B cell (primary cell): ENCODE data around the gene WBP4. TPM values are rescaled to one million over a fixed set of nuclear protein-coding genes. Genes with fewer than 3 reads are reported as not detected.
A peak's percentile ranks its signal among the peaks of the same experiment; 100 is the strongest.

Experiments
- ATAC-seq: fragments of 200-7000 bp; cut with Tn5 transposase; one replicate; pipeline ENCODE4 v1.10.0; 2021; ENCODE audit warnings: low read depth, mild to moderate bottlenecking, moderate number of reproducible peaks, moderate library complexity
- CTCF ChIA-PET: fragments of 350-600 bp; sonication (Branson Sonifier 250); formaldehyde crosslinking; loops from one replicate; lab custom pipeline; 2021; ENCODE audit warnings: antibody characterized with exemption, inconsistent platforms; lab: Charles Lee
- POLR2A ChIA-PET: fragments of 350-600 bp; sonication (Branson Sonifier 250); formaldehyde crosslinking; loops from one replicate; lab custom pipeline; 2021; ENCODE audit warnings: antibody characterized with exemption; lab: Charles Lee
- DNase-seq: peaks from one replicate; pipeline ENCODE4 v3.0.0; 2013
- H2AFZ ChIP-seq: 2 replicates; pipeline ENCODE4 v1.6.1; 2012; ENCODE audit warnings: mild to moderate bottlenecking, low read depth, low read length; ENCODE audit not compliant: insufficient read depth, poor library complexity, severe bottlenecking
- H3K27ac ChIP-seq, 2 donors: 1 replicate in 1 of 2; 2 replicates in 1 of 2; pipeline ENCODE4 v1.5.1; 2012 to 2013; ENCODE audit warnings: low read length in 2 of 2, mild to moderate bottlenecking in 2 of 2, moderate library complexity in 1 of 2
- H3K27me3 ChIP-seq, 4 experiments: fragments of 200-600 bp in 1 of 4; sonication (generic) in 1 of 4; replicated peaks in 1 of 4; 1 replicate in 2 of 4; 2 replicates in 2 of 4; pipeline versions ENCODE4 v1.6.1 to v1.7.0; 2013 to 2016; ENCODE audit warnings: low read length in 3 of 4, mild to moderate bottlenecking in 2 of 4, mixed read lengths in 1 of 4, moderate library complexity in 1 of 4; ENCODE audit not compliant: insufficient read depth in 4 of 4, control insufficient read depth in 3 of 4; ENCODE audit errors: control extremely low read depth in 1 of 4
- H3K36me3 ChIP-seq, 2 experiments: replicated peaks in 1 of 2; 1 replicate in 1 of 2; 2 replicates in 1 of 2; pipeline versions ENCODE4 v1.6.1 to v1.7.1; 2013; ENCODE audit warnings: low read length in 1 of 2; ENCODE audit not compliant: insufficient read depth in 2 of 2, control insufficient read depth in 1 of 2; ENCODE audit errors: control extremely low read depth in 1 of 2, extremely low read depth in 1 of 2
- H3K4me1 ChIP-seq, 2 donors: fragments of 200-600 bp in 1 of 2; sonication (generic) in 1 of 2; 1 replicate in 1 of 2; 2 replicates in 1 of 2; pipeline versions ENCODE4 v1.5.1 to v1.6.1; 2013 to 2017; ENCODE audit warnings: low read length in 2 of 2; ENCODE audit not compliant: control insufficient read depth in 2 of 2, insufficient read depth in 2 of 2
- H3K4me2 ChIP-seq: replicated peaks from 2 replicates; pipeline ENCODE3; 2012; ENCODE audit warnings: mild to moderate bottlenecking, low read depth, low read length; ENCODE audit not compliant: poor library complexity, severe bottlenecking
- H3K4me3 ChIP-seq, 5 experiments: fragments of 200-600 bp in 1 of 5; sonication (generic) in 1 of 5; 1 replicate in 3 of 5; 2 replicates in 2 of 5; pipeline versions ENCODE4 v1.5.1 to v1.7.0; 2011 to 2016; ENCODE audit warnings: low read length in 4 of 5, mild to moderate bottlenecking in 4 of 5, low read depth in 2 of 5, control low read depth in 1 of 5, moderate library complexity in 1 of 5; ENCODE audit not compliant: insufficient read depth in 1 of 5; ENCODE audit errors: control extremely low read depth in 1 of 5, extremely low read depth in 1 of 5
- H3K79me2 ChIP-seq: fragments of 200-600 bp; sonication (generic); one replicate; pipeline ENCODE4 v1.6.0; 2016; ENCODE audit warnings: low read length; ENCODE audit not compliant: control insufficient read depth, insufficient read depth
- H3K9ac ChIP-seq: fragments of 200-600 bp; sonication (generic); 2 replicates; pipeline ENCODE4 v1.6.1; 2017; ENCODE audit warnings: mild to moderate bottlenecking, low read length, moderate library complexity
- H3K9me3 ChIP-seq, 3 donors: one replicate each; pipeline versions ENCODE4 v1.6.1 to v1.7.1; 2013; ENCODE audit warnings: low read length in 2 of 3; ENCODE audit not compliant: control insufficient read depth in 2 of 3, insufficient read depth in 1 of 3; ENCODE audit errors: control extremely low read depth in 1 of 3
- H4K20me1 ChIP-seq: 2 replicates; pipeline ENCODE4 v1.6.0; 2012; ENCODE audit warnings: mild to moderate bottlenecking, low read length; ENCODE audit not compliant: insufficient read depth, control insufficient read depth, poor library complexity, severe bottlenecking
- H3K27ac Mint-ChIP-seq: one replicate; pipeline ENCODE4 v1.8.0; 2021; ENCODE audit warnings: mixed read lengths
- H3K27me3 Mint-ChIP-seq: one replicate; pipeline ENCODE4 v1.8.0; 2021; ENCODE audit warnings: mixed read lengths
- H3K4me1 Mint-ChIP-seq: one replicate; pipeline ENCODE4 v1.8.0; 2021; ENCODE audit warnings: mixed read lengths
- H3K4me3 Mint-ChIP-seq: one replicate; pipeline ENCODE4 v1.8.0; 2021; ENCODE audit warnings: mixed read lengths
- H3K9me3 Mint-ChIP-seq: one replicate; pipeline ENCODE4 v1.8.0; 2022; ENCODE audit warnings: mixed read lengths; ENCODE audit not compliant: insufficient read depth
- EZH2 ChIP-seq: IDR thresholded peaks from 2 replicates; pipeline ENCODE4 v1.6.1; 2012; ENCODE audit warnings: borderline replicate concordance, low read depth, mild to moderate bottlenecking, moderate library complexity, low read length; ENCODE audit not compliant: insufficient read depth, poor library complexity, severe bottlenecking
- WGBS: methylation state at CpG from one replicate; pipeline ENCODE4 v1.1.5; 2013; ENCODE audit warnings: missing lambda C conversion rate; ENCODE audit not compliant: insufficient coverage; 5-methylcytosine and 5-hydroxymethylcytosine counted together
- intact Hi-C: fragments of 100-400 bp; cut with micrococcal nuclease; formaldehyde crosslinking; loops from one replicate; pipeline ENCODE4 v1.10.0; 2022
- polyA plus RNA-seq: library from polyadenylated mRNA; depleted of rRNA; stranded (reverse); fragments of >200 nt; gene quantifications from 2 replicates; pipeline ENCODE4 v1.2.3, GENCODE V29; 2012
- total RNA-seq, 2 donors: library from RNA; stranded (reverse); fragments of 120-200 nt in 1 of 2; gene quantifications; 1 replicate in 1 of 2; 2 replicates in 1 of 2; pipeline versions ENCODE4 v1.2.3 to v1.2.4, GENCODE V29; 2013 to 2022
- TF ChIP-seq, protein P1 (sequence below): fragments of 200-600 bp; IDR thresholded peaks from one replicate; pipeline ENCODE4 v1.8.0; 2022; ENCODE audit warnings: antibody characterized with exemption, mild to moderate bottlenecking

The WBP4 gene
- total and polyA plus RNA-seq, 2 donors (not counting 1 experiment from before 2014, with no cell fraction given): 1.8 to 10.4 TPM

DNA sequence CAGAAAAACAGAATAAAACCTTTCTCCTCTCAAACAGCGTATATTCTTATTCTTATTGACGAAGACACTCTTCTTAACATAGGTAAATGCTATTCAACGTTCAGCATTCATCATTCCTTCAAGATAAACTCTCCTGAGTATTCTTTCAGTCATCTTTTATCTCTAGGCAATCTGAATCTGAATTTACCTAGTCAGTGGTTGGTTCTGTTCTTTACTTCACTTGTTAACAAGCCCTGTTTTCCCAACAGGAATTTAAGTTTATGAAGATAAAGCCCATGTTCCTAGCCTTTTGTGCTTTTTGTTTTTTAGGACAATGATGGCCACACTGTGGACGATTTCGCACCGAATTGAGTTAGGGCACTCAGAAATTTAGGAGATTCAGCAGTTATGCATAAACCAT is 45.4 kb upstream of the WBP4 start:
- Mint-ChIP-seq H3K4me1 (peaks cover 62% of the 10 kb centered on the region), H3K4me3 (peak overlapping the region; percentile 86), H3K9me3 (no peaks in the 10 kb centered on the region), H3K27me3 (no peaks in the 10 kb centered on the region), H3K27ac (peak overlapping the region; percentile 82)
- H3K4me3 ChIP-seq: peak overlapping the region; percentile 26 to 59 (median 46)
- WGBS: 38% methylated on average over 3 of the region's 6 CpGs
- peaks cover 50 to 59% of the 10 kb centered on the region in 2 donors for H3K4me1 ChIP-seq
- peak overlapping the region; percentile 58 for H3K9ac ChIP-seq
- no peak overlapping the region for H2AFZ ChIP-seq
- ATAC-seq (no peak), DNase-seq (no peak)
- peak overlapping the region; percentile 75 for H3K4me2 ChIP-seq
- H3K9me3 ChIP-seq: no peaks in the 10 kb centered on the region
- H3K27ac ChIP-seq: peak overlapping the region; percentile 31 to 55
- no peak for TF ChIP-seq EZH2
- TF ChIP-seq, protein P1, sequence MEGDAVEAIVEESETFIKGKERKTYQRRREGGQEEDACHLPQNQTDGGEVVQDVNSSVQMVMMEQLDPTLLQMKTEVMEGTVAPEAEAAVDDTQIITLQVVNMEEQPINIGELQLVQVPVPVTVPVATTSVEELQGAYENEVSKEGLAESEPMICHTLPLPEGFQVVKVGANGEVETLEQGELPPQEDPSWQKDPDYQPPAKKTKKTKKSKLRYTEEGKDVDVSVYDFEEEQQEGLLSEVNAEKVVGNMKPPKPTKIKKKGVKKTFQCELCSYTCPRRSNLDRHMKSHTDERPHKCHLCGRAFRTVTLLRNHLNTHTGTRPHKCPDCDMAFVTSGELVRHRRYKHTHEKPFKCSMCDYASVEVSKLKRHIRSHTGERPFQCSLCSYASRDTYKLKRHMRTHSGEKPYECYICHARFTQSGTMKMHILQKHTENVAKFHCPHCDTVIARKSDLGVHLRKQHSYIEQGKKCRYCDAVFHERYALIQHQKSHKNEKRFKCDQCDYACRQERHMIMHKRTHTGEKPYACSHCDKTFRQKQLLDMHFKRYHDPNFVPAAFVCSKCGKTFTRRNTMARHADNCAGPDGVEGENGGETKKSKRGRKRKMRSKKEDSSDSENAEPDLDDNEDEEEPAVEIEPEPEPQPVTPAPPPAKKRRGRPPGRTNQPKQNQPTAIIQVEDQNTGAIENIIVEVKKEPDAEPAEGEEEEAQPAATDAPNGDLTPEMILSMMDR: no peak
- peaks cover 97% of the 10 kb centered on the region for H3K79me2 ChIP-seq
- intact Hi-C loops: loop anchor here (5.0 kb wide), 1 partner anchor 349 kb away; the partner anchor contains the start of gene FOXO1
- peaks cover 0 to 34% of the 10 kb centered on the region in 2 experiments for H3K36me3 ChIP-seq
- ChIA-PET CTCF (interaction anchor here (1.4 to 7.8 kb wide), 3 partner anchors 10 to 42 kb away, joined by 4 to 63 read pairs (median 9); no protein-coding TSS in a partner anchor), POLR2A (interaction anchor here (2.7 kb wide), 1 partner anchor 10 kb away, joined by 8 read pairs; no protein-coding TSS in a partner anchor)
- peaks cover 13% of the 10 kb centered on the region for H4K20me1 ChIP-seq
- H3K27me3 ChIP-seq: no peaks in the 10 kb centered on the region

DNA sequence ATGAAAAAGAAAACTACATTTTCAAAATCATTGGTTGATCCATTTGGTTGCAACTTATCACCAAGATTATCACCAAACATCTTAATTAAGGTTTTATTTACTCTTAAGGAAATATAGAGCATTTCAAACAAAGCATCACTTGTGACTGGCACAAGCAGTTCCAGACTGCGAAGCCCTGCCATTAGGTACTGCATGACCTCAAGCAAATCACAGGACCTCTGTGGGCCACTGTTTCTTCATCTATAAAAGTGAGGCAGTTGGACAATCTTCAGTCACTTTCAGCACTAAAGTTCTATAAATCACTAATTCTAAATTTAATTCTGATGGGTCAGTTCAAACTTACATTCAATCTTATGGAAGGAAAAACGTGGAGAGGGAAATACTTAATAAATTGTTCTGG is 44.1 kb upstream of the WBP4 start:
- Histone ChIP-seq H3K4me2 (peak overlapping the region; percentile 76), H3K27ac (peak overlapping the region; percentile 96 to 100), H2AFZ (no peak overlapping the region), H3K9ac (peak overlapping the region; percentile 99), H4K20me1 (peaks cover 9% of the 10 kb centered on the region), H3K9me3 (no peaks in the 10 kb centered on the region), H3K4me3 (peak overlapping the region; percentile 65 to 99 (median 75)), H3K4me1 (peaks cover 40 to 47% of the 10 kb centered on the region in 2 donors), H3K79me2 (peaks cover 97% of the 10 kb centered on the region), H3K27me3 (no peaks in the 10 kb centered on the region), H3K36me3 (peaks cover 0 to 22% of the 10 kb centered on the region in 2 experiments)
- H3K27me3 Mint-ChIP-seq: no peaks in the 10 kb centered on the region
- DNase-seq (peak; percentile 64), ATAC-seq (peak; percentile 37)
- WGBS: 0% methylated on average over 1 of the region's 2 CpGs
- peak overlapping the region; percentile 88 for H3K27ac Mint-ChIP-seq
- H3K4me3 Mint-ChIP-seq: peak overlapping the region; percentile 94
- TF ChIP-seq, protein P1: no peak
- no peak for TF ChIP-seq EZH2
- intact Hi-C loops: loop anchor here (1.0 to 5.0 kb wide), 2 partner anchors 10 to 350 kb away; partner anchors contain the start of gene FOXO1
- peaks cover 62% of the 10 kb centered on the region for H3K4me1 Mint-ChIP-seq
- H3K9me3 Mint-ChIP-seq: no peaks in the 10 kb centered on the region
- ChIA-PET POLR2A (interaction anchor here (2.3 kb wide), 1 partner anchor 96 kb away, joined by 7 read pairs; no protein-coding TSS in a partner anchor), CTCF (interaction anchor here (0.7 to 7.8 kb wide), 4 partner anchors 8 to 56 kb away, joined by 3 to 63 read pairs (median 18); partner anchors contain the start of gene WBP4)
